SKM-1 treated with dmso at 0.1 percent for 144 hours (cell line): ENCODE data around the gene HBG2.
"Not testable (repeated sequence)": the region's sequence is repeated elsewhere in the genome, so short reads cannot be mapped to it uniquely, and the experiment has no call there.

Experiments used
- DNase-seq: peaks from one replicate; lab custom pipeline; 2025; ENCODE audit not compliant: unreplicated experiment; lab: John Stamatoyannopoulos, UW

Gene HBG2

DNA sequence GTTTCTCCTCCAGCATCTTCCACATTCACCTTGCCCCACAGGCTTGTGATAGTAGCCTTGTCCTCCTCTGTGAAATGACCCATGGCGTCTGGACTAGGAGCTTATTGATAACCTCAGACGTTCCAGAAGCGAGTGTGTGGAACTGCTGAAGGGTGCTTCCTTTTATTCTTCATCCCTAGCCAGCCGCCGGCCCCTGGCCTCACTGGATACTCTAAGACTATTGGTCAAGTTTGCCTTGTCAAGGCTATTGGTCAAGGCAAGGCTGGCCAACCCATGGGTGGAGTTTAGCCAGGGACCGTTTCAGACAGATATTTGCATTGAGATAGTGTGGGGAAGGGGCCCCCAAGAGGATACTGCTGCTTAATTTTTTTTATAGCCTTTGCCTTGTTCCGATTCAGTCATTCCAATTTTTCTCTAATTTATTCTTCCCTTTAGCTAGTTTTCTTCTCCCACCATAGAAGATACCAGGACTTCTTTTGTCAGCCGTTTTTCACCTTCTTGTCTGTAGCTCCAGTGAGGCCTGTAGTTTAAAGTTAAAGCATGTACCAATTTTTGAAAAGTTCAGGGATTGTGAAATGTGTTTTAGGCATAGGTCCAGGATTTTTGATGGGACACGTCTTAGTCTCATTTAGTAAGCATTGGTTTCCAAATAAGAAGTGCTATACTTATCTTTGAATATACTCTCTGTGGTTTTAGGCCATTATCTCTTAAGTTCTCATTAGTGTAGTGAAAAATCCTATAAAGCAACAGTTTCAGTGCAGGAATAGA, at the start of gene HBG2:
Gene HBG2, minus strand, starts transcription at position 136 of the 768 bp plus-strand sequence. Its CDS starts 53 bp downstream, at position 83.
- not testable (repeated sequence) for DNase-seq

DNA sequence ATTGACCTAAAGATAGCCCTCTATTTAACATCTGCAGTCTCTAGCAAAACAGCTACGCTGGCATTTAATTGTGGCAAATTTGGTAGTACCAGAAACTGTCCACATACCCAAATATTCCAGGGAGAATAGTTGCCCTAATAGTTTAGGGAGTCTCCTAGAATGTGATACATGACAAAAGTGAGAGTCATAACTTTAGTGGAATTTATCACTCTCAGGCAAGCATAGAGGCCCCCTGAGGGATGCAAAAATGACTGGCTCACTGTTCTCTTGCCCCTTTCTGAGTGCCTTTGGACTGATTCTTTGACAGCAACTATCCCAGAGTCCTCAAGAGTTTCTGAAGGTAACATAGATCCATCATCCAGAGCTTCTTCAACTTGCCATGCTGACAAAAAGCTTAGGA, 49.5 kb upstream of the HBG2 start:
- no peak for DNase-seq

DNA sequence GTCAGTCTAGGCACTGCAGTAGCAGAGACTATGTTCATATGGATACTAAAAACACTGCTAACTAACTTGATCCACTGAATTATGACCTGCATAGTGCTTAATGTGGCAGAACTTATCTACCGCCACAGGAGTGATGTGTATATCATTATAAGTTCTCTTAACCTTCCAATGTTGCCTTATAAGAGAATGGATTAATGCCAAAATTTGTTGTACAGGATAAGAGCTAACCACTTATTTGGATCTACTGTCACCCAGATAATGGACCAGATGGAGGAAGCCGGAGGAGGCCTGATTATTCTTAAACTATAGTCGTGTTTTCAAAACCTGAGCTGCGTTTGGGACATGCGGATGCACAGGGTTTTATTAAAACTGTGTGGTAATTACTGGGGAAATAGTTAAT, 49.0 kb upstream of the HBG2 start:
- DNase-seq, result no peak

DNA sequence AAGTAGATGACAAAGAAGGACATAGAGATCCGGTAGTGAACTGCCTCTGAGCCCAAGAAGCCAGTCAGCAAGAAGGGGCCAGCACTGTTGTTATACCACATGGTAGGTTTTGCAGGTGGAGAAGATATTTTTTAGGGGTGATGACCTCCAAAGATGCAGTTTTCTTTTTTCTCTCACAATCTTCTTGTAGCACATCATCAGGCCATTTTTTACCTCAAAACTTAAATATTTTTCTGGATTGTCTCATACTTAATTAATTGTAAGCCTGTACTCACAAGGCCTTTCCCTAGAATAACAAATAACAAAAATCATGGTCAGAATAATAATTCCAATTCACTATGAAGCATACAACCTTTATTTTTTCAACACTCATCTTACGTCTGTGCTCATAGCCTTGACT, 47.3 kb upstream of the HBG2 start, which contains the start of gene OR51B4:
Gene OR51B4, minus strand, starts transcription at position 101 of the 400 bp plus-strand sequence. Its CDS starts 0 bp downstream, at position 101.
- no peak for DNase-seq

DNA sequence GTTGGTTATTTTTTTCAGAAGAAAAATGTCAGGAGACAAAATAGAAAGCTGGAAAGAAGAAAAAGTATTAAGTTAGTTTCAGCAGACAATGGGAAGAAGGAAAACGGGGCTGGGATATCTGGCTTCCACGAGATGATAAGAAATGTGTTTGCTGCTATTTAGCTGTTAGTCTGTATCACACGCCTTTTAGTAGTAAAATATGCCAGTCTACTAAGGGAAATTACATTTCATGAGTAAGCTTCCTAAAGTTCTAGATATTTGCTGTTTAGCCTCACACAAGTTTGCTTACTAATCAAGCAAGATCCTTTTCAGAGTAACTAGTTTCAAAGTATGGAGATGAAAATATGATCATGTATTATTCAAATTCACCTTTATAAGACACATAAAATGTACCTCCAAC, 45.7 kb upstream of the HBG2 start:
- no peak for DNase-seq

DNA sequence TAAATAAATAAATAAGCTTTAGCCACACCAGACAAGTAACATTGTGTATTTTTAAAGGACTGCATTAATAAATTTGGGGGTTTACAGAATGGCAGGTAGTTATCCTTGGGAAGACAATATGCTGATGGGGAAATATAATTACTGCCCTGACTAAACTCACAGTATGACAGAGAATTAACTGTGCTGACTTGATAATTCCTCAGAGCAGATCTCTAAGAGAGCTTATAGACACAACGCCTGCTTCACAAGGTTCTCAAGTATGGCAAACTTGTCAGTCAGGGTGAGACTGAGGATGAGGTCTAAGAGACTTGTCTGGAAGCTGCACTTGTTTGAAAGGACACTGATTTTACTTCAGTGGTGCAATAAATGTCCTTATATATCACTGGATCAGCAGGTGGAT, 43.9 kb upstream of the HBG2 start:
- no peak for DNase-seq

DNA sequence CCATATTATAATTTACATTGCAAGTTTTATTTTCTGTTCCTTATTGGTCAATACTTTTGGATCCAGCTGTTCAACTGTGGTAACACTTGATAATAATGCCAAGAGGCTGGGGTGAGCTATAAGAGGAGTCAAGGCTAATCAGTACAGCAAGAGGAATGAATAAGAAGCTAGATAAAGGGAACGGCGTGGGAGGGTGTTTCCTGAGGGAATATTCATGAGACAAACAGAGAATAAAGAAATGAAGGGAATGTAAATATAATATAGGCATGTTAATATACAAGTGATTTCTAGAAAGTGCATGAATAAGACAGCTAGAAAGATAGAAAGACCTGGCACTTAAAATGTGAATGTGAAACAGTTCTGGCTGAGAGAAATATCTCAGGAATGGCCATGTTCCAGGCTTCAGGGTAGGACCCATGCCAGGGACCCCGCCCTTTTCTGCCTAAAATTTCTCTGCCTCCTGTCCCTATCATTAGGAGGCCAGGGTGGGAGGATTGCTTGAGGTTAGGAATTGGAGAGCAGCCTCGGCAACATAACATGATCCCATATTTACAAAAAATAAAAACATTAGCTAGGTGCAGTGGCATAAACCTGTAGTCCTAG, 43.2 kb upstream of the HBG2 start:
- DNase-seq, result no peak

DNA sequence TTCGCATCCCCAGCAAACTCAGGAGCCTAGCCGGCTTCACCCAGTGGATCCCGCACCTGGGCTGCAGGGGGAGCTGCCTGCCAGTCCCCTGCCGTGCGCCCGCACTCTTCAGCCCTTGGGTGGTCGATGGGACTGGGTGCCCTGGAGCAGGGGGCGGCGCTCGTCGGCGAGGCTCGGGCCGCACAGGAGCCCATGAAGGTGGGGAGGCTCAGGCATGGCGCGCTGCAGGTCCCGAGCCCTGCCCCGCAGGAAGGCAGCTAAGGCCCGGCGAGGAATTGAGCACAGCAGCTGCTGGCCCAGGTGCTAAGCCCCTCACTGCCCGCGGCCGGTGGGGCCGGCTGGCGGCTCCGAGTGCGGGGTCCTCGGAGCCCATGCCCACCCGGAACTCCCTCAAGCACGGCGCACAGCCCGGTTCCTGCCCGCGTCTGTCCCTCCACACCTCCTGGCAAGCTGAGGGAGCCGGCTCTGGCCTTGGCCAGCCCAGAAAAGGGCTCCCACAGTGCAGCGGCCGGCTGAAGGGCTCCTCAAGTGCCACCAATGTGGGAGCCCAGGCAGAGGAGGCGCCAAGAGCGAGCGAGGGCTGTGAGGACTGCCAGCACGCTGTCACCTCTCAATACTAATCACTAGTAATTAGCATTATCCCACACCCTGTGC, 39.9 kb upstream of the HBG2 start:
- not testable (repeated sequence) for DNase-seq

DNA sequence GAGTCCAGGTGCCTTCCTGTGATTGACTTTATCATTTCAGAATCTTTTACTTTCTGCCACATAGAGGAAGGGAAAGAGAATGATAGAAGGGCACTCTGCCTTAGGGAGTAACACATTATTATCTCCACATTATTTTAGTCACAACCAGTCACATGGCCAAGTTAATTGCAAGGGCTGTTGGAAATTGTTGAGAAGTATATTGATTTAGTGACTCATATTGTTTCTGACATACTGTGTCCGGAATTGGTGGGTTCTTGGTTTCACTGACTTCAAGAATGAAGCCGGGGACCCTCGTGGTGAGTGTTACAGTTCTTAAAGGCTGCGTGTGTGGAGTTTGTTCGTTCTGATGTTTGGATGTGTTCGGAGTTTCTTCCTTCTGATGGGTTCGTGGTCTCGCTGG, 38.4 kb upstream of the HBG2 start:
- DNase-seq, result no peak

DNA sequence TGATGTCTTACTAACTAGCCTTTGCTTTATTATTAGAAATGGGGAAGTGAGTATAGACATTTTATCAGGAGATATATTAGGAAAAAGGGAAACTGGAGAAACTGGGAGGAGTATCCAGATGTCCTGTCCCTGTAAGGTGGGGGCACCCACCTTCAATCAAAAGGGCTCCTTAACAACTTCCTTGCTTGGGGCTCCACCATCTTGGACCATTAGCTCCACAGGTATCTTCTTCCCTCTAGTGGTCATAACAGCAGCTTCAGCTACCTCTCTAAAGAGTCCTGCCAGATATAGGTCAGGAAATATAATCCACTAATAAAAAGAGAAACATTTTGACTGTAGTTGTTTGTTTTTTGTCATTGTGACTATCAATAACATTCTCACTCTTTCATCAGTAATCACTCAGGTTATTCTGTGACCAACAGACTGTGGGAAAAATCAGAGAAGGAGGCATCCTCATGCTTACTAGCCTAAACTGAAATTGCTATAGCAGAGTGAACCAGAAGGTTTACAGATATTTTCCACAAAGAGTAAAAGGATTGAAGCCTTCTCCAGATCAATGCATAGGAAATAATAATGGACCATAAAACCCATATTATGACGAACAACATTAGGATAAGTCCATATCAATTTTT, 36.7 kb upstream of the HBG2 start:
- peak; percentile 36 for DNase-seq

DNA sequence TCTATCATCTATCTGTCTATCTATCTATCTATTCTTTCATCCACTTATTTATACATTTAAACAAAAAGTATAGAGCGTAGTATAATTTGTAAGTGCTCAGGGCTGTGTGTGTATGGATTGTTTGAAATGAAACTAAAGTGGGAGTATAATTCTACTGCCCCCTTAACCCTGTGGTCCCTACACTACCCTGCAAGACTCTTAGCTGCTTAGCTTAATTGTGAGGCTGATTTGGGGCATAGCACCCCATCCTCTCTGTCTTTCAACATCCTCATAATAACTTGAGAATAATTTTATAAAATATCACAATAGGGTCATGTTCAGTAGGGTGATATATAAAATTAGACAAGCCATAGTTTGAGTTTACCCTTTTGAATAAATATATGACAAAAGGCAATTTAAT, 35.5 kb upstream of the HBG2 start:
- no peak for DNase-seq

DNA sequence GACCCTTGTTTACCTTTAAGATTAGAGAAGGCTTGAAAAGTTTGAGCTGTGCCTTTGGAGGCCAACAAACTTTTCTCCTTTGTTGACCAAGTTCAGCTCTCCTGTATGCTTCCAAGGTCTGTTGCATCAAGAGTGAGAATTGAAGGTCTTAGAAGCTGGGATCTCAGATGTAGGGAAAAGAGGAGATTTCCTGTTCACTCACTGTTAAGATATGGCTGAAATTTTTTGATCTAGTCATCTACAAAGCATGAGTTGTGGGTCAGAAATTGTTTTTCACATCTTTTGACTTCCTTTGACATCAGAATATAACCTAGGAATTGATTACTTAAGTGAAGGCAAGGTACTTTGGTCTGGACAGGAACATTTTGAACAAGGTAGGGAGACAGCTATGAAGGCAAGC, 35.1 kb upstream of the HBG2 start:
- DNase-seq, result no peak

DNA sequence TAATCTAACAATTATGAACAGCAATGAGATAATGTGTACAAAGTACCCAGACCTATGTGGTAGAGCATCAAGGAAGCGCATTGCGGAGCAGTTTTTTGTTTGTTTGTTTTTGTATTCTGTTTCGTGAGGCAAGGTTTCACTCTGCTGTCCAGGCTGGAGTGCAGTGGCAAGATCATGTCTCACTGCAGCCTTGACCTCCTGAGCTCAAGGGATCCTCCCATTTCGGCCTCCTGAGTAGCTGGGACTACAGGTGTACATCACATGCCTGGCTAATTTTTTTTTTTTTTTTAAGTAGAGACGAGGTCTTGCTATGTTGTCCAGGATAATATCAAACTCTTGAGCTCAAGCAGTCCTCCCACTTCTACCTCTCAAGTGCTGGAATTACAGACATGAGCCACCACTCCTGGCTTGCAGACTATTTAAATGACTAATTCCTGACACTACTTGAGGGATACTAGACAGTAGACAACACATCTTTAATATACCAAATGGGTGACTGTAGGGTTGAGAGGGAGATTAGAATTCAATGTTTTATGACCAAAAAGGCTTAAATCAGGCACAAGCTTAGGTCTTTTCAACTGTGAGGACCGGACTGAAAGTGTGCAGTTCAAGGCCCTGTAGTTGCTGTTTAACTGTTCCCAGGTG, 34.4 kb upstream of the HBG2 start:
- DNase-seq, result no peak

DNA sequence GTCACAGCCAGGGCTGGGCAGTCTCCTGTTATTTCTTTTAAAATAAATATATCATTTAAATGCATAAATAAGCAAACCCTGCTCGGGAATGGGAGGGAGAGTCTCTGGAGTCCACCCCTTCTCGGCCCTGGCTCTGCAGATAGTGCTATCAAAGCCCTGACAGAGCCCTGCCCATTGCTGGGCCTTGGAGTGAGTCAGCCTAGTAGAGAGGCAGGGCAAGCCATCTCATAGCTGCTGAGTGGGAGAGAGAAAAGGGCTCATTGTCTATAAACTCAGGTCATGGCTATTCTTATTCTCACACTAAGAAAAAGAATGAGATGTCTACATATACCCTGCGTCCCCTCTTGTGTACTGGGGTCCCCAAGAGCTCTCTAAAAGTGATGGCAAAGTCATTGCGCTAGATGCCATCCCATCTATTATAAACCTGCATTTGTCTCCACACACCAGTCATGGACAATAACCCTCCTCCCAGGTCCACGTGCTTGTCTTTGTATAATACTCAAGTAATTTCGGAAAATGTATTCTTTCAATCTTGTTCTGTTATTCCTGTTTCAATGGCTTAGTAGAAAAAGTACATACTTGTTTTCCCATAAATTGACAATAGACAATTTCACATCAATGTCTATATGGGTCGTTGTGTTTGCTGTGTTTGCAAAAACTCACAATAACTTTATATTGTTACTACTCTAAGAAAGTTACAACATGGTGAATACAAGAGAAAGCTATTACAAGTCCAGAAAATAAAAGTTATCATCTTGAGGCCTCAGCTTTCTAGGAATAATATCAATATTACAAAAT, 33.7 kb upstream of the HBG2 start:
- DNase-seq, result no peak

DNA sequence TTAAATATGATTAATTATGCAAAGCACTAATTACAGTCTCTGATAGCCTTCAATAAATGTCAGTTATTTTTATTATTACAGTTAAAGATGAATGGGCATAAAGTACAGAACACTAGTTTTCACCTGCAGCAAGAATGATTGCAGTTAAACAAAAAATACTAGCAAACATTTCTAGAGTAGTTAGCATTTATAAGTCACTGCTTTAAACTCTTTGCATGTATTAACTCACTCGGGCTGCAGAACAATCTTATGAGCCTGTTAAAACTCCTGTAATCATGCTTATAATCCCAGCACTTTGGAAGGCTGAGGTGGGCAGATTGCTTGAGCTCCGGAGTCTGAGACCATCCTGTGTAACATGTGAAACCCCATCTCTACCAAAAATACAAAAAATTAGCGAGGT, 32.3 kb upstream of the HBG2 start:
- no peak for DNase-seq

DNA sequence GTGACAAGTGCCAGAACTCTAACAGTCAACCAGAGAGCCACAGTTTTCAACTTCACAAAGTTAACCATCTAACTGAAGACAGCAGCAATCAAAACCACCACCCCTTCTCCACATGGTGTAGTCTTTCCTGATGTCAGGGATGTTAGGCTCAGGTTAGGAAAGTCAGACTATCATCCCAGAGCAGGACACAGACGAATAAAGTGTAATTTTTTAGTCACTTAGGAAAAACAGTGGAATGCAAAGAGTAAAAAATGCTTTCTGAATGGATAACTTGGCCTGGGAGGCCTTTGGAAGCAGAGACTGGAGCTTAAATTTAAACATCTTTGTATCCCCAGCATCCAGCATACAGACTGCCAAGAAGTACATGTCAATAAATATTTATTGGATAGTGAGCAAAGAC, 31.8 kb upstream of the HBG2 start:
- DNase-seq, result no peak

DNA sequence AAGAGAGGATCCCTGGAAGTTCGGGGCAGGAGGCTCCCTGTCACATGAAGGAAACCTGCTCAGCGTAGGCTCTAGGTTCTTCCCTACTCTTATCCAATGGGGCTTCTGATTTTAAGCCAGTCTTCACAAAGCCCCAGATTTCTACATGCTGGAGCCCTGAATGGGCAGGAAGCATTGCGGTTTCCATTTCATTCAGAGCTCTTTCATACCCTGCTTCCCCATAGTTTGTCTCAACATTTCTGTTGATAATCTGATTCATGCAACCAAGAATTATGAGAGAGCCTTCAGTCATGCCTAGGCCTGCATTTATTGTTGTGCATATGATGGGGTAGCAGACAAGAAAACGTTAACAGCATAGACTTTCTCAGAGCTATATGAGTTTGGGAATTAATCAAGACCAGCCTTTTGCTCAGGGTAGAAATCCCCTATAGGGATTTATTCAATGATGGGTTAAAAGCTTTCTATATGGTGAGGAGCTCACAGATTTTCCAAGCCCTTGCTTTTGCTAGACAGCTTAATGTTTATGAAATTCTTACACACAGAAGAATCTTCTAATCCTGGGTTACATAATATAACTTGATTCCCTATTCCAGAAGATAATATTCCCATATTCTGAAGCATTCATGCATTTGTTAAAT, 31.2 kb upstream of the HBG2 start:
- no peak for DNase-seq

DNA sequence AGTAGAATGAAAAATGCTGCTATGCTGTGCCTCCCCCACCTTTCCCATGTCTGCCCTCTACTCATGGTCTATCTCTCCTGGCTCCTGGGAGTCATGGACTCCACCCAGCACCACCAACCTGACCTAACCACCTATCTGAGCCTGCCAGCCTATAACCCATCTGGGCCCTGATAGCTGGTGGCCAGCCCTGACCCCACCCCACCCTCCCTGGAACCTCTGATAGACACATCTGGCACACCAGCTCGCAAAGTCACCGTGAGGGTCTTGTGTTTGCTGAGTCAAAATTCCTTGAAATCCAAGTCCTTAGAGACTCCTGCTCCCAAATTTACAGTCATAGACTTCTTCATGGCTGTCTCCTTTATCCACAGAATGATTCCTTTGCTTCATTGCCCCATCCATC, 30.1 kb upstream of the HBG2 start:
- no peak for DNase-seq

DNA sequence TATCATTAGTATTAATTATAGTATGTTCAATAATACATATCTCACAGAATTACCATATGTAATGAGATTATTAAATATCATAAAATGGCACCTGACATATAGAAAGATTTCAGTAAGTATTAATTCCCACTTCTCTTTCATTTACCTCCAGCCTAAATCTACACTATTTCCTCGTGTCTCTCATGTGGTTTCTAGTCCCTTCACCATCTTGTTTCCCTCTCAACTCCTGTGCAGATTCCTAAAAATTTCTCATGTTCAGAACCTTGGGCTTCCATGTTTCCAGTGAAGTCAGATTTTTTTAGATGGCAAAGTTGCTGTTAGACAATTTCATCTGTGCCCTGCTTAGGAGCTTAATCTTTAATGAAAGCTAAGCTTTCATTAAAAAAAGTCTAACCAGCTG, 29.3 kb upstream of the HBG2 start:
- no peak for DNase-seq

DNA sequence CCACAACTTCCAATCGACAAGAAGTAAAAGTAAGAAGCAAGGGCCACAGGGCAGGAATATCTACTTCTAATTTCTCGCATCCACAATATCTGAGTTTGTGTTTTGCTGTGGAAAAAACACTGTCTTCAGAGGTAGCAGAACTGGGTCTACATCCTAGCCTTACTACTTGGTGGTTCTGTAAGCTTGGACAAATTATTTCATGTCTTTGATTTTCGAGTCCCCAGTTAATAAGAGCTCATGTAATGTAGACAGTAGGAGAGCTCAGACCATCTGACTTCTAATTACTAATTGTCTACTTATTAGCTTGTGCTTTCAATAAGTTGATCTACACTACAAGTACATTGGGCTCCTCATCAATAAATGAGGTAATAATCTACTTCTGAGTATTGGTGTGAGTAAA, 28.5 kb upstream of the HBG2 start:
- DNase-seq, result no peak
